ENCODE results near the gene LHX5.

Gene LHX5

DNA sequence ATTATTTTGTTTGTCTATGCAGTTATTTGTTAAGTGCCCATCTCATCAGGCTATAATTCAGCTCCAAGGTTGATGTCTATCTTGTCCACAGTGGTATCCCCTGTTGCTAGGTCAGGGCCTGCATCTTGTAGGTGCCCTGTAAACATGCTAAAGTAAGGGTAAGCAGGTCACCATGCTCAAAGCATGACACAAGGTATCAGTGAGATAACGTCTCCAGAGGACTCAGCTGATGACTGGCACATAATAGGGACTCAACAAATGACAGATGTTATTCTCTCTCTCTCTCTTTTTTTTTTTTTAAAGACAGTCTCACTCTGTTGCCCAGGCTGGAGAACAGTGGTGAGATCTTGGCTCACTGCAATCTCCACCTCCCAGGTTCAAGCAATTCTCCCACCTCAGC, 47.2 kb downstream of the LHX5 start:
- Histone ChIP-seq H3K9me3 (ENCODE audit: severe bottlenecking) (no peaks in the 10 kb centered on the region), H3K36me3 (no peaks in the 10 kb centered on the region; the same call in 1 of the 2 replicates), H3K27me3 (ENCODE audit: insufficient read depth, low read depth, severe bottlenecking) (no peaks in the 10 kb centered on the region), H3K27ac (no peak overlapping the region), H3K4me3 (ENCODE audit: low read depth, low read length) (no peak overlapping the region)
- TF ChIP-seq, protein P1, sequence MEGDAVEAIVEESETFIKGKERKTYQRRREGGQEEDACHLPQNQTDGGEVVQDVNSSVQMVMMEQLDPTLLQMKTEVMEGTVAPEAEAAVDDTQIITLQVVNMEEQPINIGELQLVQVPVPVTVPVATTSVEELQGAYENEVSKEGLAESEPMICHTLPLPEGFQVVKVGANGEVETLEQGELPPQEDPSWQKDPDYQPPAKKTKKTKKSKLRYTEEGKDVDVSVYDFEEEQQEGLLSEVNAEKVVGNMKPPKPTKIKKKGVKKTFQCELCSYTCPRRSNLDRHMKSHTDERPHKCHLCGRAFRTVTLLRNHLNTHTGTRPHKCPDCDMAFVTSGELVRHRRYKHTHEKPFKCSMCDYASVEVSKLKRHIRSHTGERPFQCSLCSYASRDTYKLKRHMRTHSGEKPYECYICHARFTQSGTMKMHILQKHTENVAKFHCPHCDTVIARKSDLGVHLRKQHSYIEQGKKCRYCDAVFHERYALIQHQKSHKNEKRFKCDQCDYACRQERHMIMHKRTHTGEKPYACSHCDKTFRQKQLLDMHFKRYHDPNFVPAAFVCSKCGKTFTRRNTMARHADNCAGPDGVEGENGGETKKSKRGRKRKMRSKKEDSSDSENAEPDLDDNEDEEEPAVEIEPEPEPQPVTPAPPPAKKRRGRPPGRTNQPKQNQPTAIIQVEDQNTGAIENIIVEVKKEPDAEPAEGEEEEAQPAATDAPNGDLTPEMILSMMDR (IDR thresholded peaks at IDR 0.05; ENCODE audit: low read depth, low read length), result no peak
- no peak for DNase-seq

- Histone ChIP-seq H3K27me3 (ENCODE audit: insufficient read depth, low read depth, severe bottlenecking) (no peaks in the 10 kb centered on the region), H3K27ac (peak overlapping the region; percentile 80), H3K9me3 (ENCODE audit: severe bottlenecking) (no peaks in the 10 kb centered on the region), H3K36me3 (no peaks in the 10 kb centered on the region; the same call in 1 of the 2 replicates), H3K4me3 (ENCODE audit: low read depth, low read length) (peak overlapping the region; percentile 51)
- DNase-seq, result no peak
- TF ChIP-seq, protein P1 (IDR thresholded peaks at IDR 0.05; ENCODE audit: low read depth, low read length), result no peak
Measured at GRCh38 chr12:113422886-113423669, 48.6 kb downstream of the LHX5 start.

GRCh38 chr12:113422030-113422885, 49.4 kb downstream of the LHX5 start, which contains the start of gene SDSL:
SDSL (plus strand) TSS chr12:113422380; CDS start chr12:113427983, 5,603 bp downstream.
- H3K27ac ChIP-seq, result peak within 1 kb of the TSS; percentile 80
- TF ChIP-seq, protein P1 (IDR thresholded peaks at IDR 0.05; ENCODE audit: low read depth, low read length), result no peak
- H3K27me3 ChIP-seq (ENCODE audit: insufficient read depth, low read depth, severe bottlenecking), result no peaks in the 10 kb centered on the region
- peak; percentile 75 for DNase-seq
- no peaks in the 10 kb centered on the region; the same call in 1 of the 2 replicates for H3K36me3 ChIP-seq
- peak within 1 kb of the TSS; percentile 51 for H3K4me3 ChIP-seq (ENCODE audit: low read depth, low read length)
- H3K9me3 ChIP-seq (ENCODE audit: severe bottlenecking), result no peaks in the 10 kb centered on the region

- DNase-seq, result no peak
- Histone ChIP-seq H3K4me3 (ENCODE audit: low read depth, low read length) (no peak overlapping the region), H3K27me3 (ENCODE audit: insufficient read depth, low read depth, severe bottlenecking) (no peaks in the 10 kb centered on the region), H3K9me3 (ENCODE audit: severe bottlenecking) (no peaks in the 10 kb centered on the region), H3K27ac (no peak overlapping the region), H3K36me3 (no peaks in the 10 kb centered on the region; the same call in 1 of the 2 replicates)
- TF ChIP-seq, protein P1 (IDR thresholded peaks at IDR 0.05; ENCODE audit: low read depth, low read length), result no peak
Measured at GRCh38 chr12:113420996-113421595, 50.6 kb downstream of the LHX5 start.

GRCh38 chr12:113418213-113418879, 53.3 kb downstream of the LHX5 start:
- TF ChIP-seq, protein P1 (IDR thresholded peaks at IDR 0.05; ENCODE audit: low read depth, low read length), result no peak
- no peaks in the 10 kb centered on the region for H3K36me3 ChIP-seq
- H3K9me3 ChIP-seq (ENCODE audit: severe bottlenecking), result peaks cover 2% of the 10 kb centered on the region
- H3K27ac ChIP-seq, result peak overlapping the region; percentile 62
- DNase-seq, result peak; percentile 36
- no peak overlapping the region for H3K4me3 ChIP-seq (ENCODE audit: low read depth, low read length)
- H3K27me3 ChIP-seq (ENCODE audit: insufficient read depth, low read depth, severe bottlenecking), result no peaks in the 10 kb centered on the region

All from WERI-Rb-1 (cell line).